Nephron progenitor cell (in vitro differentiated cells): ENCODE data around the gene ABL2.
A peak's percentile ranks its signal among the peaks of the same experiment; 100 is the strongest.

ENCODE experiments used
- DNase-seq: peaks from one replicate; pipeline ENCODE4 v3.0.0; 2021
- H3K27ac Mint-ChIP-seq: 2 replicates; pipeline ENCODE4 v1.8.0; 2021; ENCODE audit warnings: mild to moderate bottlenecking, moderate library complexity, mixed read lengths
- H3K27me3 Mint-ChIP-seq: 2 replicates; pipeline ENCODE4 v1.8.0; 2021; ENCODE audit warnings: mild to moderate bottlenecking, low read depth, mixed read lengths; ENCODE audit not compliant: poor library complexity
- H3K36me3 Mint-ChIP-seq: 2 replicates; pipeline ENCODE4 v1.8.0; 2021; ENCODE audit warnings: low read depth, mixed read lengths
- H3K4me1 Mint-ChIP-seq: 2 replicates; pipeline ENCODE4 v1.8.0; 2021; ENCODE audit warnings: mixed read lengths
- H3K4me3 Mint-ChIP-seq: 2 replicates; pipeline ENCODE4 v1.8.0; 2021; ENCODE audit warnings: mild to moderate bottlenecking, moderate library complexity, mixed read lengths
- H3K9me3 Mint-ChIP-seq: 2 replicates; pipeline ENCODE4 v1.8.0; 2021; ENCODE audit warnings: mild to moderate bottlenecking, moderate library complexity, mixed read lengths
- TF ChIP-seq, protein P1 (sequence below): fragments of 200-600 bp; sonication (generic); IDR thresholded peaks from 2 replicates; pipeline ENCODE4 v1.5.0; 2021; ENCODE audit warnings: antibody characterized with exemption

ABL2 gene

GRCh38 chr1:179128520-179128919 is 101.0 kb downstream of the ABL2 start:
- Mint-ChIP-seq H3K27me3 (no peaks in the 10 kb centered on the region), H3K4me1 (no peaks in the 10 kb centered on the region)
- TF ChIP-seq, protein P1, sequence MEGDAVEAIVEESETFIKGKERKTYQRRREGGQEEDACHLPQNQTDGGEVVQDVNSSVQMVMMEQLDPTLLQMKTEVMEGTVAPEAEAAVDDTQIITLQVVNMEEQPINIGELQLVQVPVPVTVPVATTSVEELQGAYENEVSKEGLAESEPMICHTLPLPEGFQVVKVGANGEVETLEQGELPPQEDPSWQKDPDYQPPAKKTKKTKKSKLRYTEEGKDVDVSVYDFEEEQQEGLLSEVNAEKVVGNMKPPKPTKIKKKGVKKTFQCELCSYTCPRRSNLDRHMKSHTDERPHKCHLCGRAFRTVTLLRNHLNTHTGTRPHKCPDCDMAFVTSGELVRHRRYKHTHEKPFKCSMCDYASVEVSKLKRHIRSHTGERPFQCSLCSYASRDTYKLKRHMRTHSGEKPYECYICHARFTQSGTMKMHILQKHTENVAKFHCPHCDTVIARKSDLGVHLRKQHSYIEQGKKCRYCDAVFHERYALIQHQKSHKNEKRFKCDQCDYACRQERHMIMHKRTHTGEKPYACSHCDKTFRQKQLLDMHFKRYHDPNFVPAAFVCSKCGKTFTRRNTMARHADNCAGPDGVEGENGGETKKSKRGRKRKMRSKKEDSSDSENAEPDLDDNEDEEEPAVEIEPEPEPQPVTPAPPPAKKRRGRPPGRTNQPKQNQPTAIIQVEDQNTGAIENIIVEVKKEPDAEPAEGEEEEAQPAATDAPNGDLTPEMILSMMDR = no peak

DNA sequence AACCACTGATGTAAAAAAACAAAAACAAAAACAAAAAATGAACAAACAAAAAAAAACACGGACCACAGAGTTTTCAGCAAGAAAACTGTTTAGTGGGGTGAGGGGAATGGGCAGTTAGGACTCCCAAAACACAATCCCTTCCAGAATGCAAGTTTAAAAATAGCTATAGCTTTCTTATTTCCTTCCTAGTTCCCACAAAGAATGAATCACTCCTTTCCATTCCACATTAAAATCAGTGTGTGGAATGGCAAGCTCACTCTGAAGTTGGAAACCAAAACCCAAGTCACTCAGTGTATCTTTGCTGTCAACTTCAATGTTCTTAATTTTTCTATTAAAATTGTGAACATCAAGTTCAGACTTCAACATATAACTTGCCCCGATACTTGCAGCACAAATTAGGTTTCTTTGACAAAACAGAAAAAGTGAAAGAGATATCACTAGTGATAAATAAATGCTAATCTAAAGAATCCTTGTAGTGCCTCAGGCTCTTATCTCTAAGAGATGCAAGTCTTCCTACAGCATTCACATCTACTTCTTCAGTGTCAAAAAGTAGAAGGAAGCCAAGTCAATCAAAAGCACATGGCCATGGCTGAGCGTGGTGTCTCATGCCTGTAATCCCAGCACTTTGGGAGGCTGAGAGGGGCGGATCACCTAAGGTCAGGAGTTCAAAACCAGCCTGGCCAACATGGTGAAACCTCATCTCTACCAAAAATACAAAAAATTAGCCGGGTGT is 102.1 kb downstream of the ABL2 start:
- no peak for DNase-seq
- no peaks in the 10 kb centered on the region for H3K27me3 Mint-ChIP-seq
- no peak overlapping the region for H3K4me3 Mint-ChIP-seq
- no peaks in the 10 kb centered on the region for H3K9me3 Mint-ChIP-seq
- no peak overlapping the region for H3K27ac Mint-ChIP-seq
- H3K4me1 Mint-ChIP-seq = no peaks in the 10 kb centered on the region
- H3K36me3 Mint-ChIP-seq = peaks cover 31% of the 10 kb centered on the region
- TF ChIP-seq, protein P1 = no peak

More at GRCh38 chr1:179128520-179128919, 101.0 kb downstream of the ABL2 start:
- DNase-seq = no peak
- Mint-ChIP-seq H3K9me3 (no peaks in the 10 kb centered on the region), H3K4me3 (no peak overlapping the region), H3K36me3 (peaks cover 37% of the 10 kb centered on the region), H3K27ac (no peak overlapping the region)

DNA sequence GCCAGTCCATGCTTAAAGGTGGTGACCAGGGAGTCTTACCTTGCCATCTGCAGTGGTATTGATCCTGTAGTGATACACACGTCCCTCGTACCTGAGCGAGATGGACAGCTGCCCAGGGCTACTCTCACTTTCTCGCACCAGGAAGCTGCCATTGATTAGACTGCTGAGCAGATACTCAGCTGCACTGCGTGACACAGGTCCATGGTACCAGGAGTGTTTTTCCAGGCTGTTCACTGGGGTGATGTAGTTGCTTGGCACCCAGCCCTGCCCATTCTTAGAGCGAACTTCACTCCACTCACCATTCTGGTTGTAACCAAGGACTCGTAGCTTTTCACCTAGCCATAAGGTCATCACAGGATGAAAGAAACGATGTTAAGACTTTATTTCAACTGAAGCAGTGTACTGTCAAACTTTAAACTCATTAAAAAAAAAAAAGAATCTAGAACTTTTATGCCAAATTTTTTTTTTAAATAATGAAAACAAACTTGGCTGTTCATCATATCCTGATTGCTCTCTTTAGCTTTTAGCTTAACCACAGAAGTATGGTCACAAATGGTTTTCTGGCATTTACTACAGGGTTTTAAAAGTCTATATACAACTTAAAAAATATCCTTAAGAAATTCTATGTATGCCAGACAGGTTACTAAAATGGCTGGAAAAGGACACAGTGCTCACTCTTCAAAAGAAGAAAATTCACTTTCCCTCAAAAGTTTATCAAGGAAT is 103.0 kb downstream of the ABL2 start:
- Mint-ChIP-seq H3K27ac (no peak overlapping the region), H3K4me3 (no peak overlapping the region), H3K4me1 (no peaks in the 10 kb centered on the region), H3K27me3 (no peaks in the 10 kb centered on the region), H3K9me3 (no peaks in the 10 kb centered on the region), H3K36me3 (peaks cover 31% of the 10 kb centered on the region)
- no peak for DNase-seq
- TF ChIP-seq, protein P1 = no peak

DNA sequence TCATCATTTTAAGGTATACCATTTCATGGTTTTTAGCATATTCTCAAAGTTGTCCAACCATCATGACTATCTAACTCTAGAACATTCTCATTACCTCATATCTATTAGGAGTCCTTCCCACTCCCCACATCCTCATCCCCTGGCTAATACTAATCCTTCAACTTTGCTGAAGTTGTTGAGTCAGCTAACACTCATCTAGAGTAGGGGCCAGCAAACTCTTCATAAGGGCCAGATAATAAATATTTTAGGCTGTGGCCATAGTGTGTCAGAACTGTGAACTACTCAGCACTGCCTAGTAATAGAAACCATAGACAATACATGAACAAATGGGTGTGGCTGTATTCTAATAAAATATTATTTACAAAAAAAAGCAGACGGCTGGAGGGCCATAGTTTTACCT is 104.6 kb downstream of the ABL2 start:
- Mint-ChIP-seq H3K9me3 (no peaks in the 10 kb centered on the region), H3K4me3 (no peak overlapping the region), H3K36me3 (peaks cover 24% of the 10 kb centered on the region), H3K4me1 (no peaks in the 10 kb centered on the region), H3K27me3 (no peaks in the 10 kb centered on the region), H3K27ac (no peak overlapping the region)
- no peak for DNase-seq
- TF ChIP-seq, protein P1 = no peak

GRCh38 chr1:179121159-179121938 is 108.1 kb downstream of the ABL2 start:
- Mint-ChIP-seq H3K36me3 (peaks cover 48% of the 10 kb centered on the region), H3K9me3 (no peaks in the 10 kb centered on the region), H3K27ac (no peak overlapping the region), H3K4me1 (peaks cover 6% of the 10 kb centered on the region), H3K27me3 (no peaks in the 10 kb centered on the region), H3K4me3 (no peak overlapping the region)
- DNase-seq = no peak
- TF ChIP-seq, protein P1 = peak; percentile 46
